ENCODE measurements around the gene RPL27. TPM values are rescaled to one million over a fixed set of nuclear protein-coding genes. Genes with fewer than 3 reads are reported as not detected.

RPL27 gene
- total RNA-seq, 1 donor from 2014 or later = 738 TPM

DNA sequence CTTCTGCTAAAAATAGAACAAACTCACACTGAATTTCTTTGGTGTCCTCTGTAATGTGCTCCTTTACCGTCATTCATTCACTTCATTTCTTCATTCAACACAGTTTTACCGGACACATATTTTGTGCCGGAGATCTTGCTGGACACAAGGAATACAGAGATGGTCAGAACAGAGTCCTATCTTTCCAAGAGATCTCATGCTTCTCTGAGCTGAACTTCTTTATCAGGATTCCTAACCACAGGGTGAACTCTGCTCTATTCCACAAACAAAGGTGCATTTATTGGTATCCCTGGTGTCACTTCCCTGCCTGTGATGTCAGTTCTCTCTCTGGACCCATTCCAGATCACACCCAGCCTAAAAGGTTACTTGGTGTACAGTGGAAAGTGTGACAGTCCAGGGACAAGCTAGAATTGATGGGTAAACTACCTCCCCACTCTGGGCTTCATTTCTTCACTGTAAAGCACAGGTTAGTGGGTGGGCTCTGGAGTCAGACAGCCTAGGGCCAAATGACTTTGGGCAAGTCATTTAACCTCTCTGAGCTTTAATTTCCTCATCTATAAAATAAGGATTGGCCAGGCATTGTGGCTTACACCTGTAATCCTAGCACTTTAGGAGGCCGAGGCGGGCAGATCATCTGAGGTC, 12.6 kb downstream of the RPL27 start:
- H3K27me3 Mint-ChIP-seq (ENCODE audit: low read depth) = no peaks in the 10 kb centered on the region
- peaks cover 15% of the 10 kb centered on the region for H3K36me3 Mint-ChIP-seq (ENCODE audit: low read depth)
- H3K4me3 Mint-ChIP-seq (ENCODE audit: unreplicated experiment) = no peak overlapping the region
- DNase-seq (ENCODE audit: low spot score) = no peak
- H3K9me3 Mint-ChIP-seq (ENCODE audit: low read depth) = no peaks in the 10 kb centered on the region
- H3K4me1 Mint-ChIP-seq (ENCODE audit: low read depth) = peaks cover 26% of the 10 kb centered on the region
- TF ChIP-seq, protein P1, sequence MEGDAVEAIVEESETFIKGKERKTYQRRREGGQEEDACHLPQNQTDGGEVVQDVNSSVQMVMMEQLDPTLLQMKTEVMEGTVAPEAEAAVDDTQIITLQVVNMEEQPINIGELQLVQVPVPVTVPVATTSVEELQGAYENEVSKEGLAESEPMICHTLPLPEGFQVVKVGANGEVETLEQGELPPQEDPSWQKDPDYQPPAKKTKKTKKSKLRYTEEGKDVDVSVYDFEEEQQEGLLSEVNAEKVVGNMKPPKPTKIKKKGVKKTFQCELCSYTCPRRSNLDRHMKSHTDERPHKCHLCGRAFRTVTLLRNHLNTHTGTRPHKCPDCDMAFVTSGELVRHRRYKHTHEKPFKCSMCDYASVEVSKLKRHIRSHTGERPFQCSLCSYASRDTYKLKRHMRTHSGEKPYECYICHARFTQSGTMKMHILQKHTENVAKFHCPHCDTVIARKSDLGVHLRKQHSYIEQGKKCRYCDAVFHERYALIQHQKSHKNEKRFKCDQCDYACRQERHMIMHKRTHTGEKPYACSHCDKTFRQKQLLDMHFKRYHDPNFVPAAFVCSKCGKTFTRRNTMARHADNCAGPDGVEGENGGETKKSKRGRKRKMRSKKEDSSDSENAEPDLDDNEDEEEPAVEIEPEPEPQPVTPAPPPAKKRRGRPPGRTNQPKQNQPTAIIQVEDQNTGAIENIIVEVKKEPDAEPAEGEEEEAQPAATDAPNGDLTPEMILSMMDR (IDR thresholded peaks at IDR 0.05) = no peak
- H3K27ac Mint-ChIP-seq (ENCODE audit: unreplicated experiment) = no peak overlapping the region

- Mint-ChIP-seq H3K4me1 (ENCODE audit: low read depth) (peaks cover 18% of the 10 kb centered on the region), H3K36me3 (ENCODE audit: low read depth) (peaks cover 18% of the 10 kb centered on the region), H3K9me3 (ENCODE audit: low read depth) (no peaks in the 10 kb centered on the region), H3K27me3 (ENCODE audit: low read depth) (no peaks in the 10 kb centered on the region), H3K27ac (ENCODE audit: unreplicated experiment) (no peak overlapping the region), H3K4me3 (ENCODE audit: unreplicated experiment) (no peak overlapping the region)
- DNase-seq (ENCODE audit: low spot score) = no peak
- TF ChIP-seq, protein P1 (IDR thresholded peaks at IDR 0.05) = no peak
Observed at GRCh38 chr17:43011728-43012472, 13.7 kb downstream of the RPL27 start.

GRCh38 chr17:43013296-43013695, 15.1 kb downstream of the RPL27 start:
- H3K36me3 Mint-ChIP-seq (ENCODE audit: low read depth) = peaks cover 23% of the 10 kb centered on the region
- H3K9me3 Mint-ChIP-seq (ENCODE audit: low read depth) = no peaks in the 10 kb centered on the region
- DNase-seq (ENCODE audit: low spot score) = no peak
- no peaks in the 10 kb centered on the region for H3K27me3 Mint-ChIP-seq (ENCODE audit: low read depth)
- TF ChIP-seq, protein P1 (IDR thresholded peaks at IDR 0.05) = no peak
- no peak overlapping the region for H3K4me3 Mint-ChIP-seq (ENCODE audit: unreplicated experiment)
- H3K27ac Mint-ChIP-seq (ENCODE audit: unreplicated experiment) = no peak overlapping the region
- peaks cover 15% of the 10 kb centered on the region for H3K4me1 Mint-ChIP-seq (ENCODE audit: low read depth)

GRCh38 chr17:43014020-43014648, 15.9 kb downstream of the RPL27 start:
- Mint-ChIP-seq H3K27ac (ENCODE audit: unreplicated experiment) (no peak overlapping the region), H3K4me3 (ENCODE audit: unreplicated experiment) (no peak overlapping the region), H3K27me3 (ENCODE audit: low read depth) (no peaks in the 10 kb centered on the region), H3K4me1 (ENCODE audit: low read depth) (peaks cover 23% of the 10 kb centered on the region), H3K36me3 (ENCODE audit: low read depth) (peaks cover 25% of the 10 kb centered on the region), H3K9me3 (ENCODE audit: low read depth) (no peaks in the 10 kb centered on the region)
- DNase-seq (ENCODE audit: low spot score) = no peak
- TF ChIP-seq, protein P1 (IDR thresholded peaks at IDR 0.05) = no peak

Measured in chondrocyte (in vitro differentiated cells).